ENCODE results near the gene OR13J1. TPM values are rescaled to one million over a fixed set of nuclear protein-coding genes. Genes with fewer than 3 reads are reported as not detected.

Gene OR13J1, protein sequence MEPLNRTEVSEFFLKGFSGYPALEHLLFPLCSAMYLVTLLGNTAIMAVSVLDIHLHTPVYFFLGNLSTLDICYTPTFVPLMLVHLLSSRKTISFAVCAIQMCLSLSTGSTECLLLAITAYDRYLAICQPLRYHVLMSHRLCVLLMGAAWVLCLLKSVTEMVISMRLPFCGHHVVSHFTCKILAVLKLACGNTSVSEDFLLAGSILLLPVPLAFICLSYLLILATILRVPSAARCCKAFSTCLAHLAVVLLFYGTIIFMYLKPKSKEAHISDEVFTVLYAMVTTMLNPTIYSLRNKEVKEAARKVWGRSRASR
- total RNA-seq: not detected
- not detected for polyA plus RNA-seq
- long read RNA-seq, donor 1: 0 reads
- long read RNA-seq, donor 2: 0 reads
- long read RNA-seq, donor 3: 0 reads
- long read RNA-seq, donor 4: 0 reads
- long read RNA-seq, donor 5: 0 reads

DNA sequence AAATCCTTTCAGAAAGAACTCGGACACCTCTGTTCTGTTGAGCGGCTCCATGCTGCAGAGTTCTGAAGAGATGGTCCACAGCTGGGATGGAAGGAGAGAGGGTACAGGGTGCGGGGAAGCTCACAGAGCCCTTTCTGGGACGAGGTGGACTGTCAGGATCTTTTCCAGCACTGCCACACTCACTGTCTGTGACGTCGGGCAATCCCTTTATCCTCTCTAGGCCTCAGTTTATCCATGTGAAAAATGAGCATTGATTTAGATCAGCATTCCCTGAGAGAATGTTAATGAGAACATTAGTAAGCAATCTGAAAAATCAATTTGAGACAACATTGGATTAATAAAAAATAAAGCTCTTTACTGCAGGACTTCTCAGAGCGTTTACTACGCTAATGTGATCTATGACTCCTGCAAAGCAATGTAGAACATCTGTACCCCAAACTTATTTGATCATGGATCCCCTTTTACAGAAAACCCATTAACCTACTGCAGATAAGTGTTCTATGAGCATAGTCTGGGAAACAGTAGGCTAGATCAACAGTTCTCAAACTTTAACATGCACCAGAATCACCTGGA is at the start of gene OR13J1:
Gene OR13J1 (minus strand): TSS at position 51 of the 573 bp plus-strand sequence. CDS start 0 bp downstream, at position 51.
- ATAC-seq (ENCODE audit: insufficient read depth, low FRiP score): no peak
- no peak within 1 kb of the TSS for H3K9ac ChIP-seq (ENCODE audit: insufficient read depth in 1 of 2, low read length in 2 of 2)
- peaks cover 0 to 4% (median 0%) of the 10 kb centered on the region in 5 donors for H3K4me1 ChIP-seq (ENCODE audit: control insufficient read depth in 5 of 5, insufficient read depth in 5 of 5, low read length in 5 of 5)
- TF ChIP-seq, protein P1, sequence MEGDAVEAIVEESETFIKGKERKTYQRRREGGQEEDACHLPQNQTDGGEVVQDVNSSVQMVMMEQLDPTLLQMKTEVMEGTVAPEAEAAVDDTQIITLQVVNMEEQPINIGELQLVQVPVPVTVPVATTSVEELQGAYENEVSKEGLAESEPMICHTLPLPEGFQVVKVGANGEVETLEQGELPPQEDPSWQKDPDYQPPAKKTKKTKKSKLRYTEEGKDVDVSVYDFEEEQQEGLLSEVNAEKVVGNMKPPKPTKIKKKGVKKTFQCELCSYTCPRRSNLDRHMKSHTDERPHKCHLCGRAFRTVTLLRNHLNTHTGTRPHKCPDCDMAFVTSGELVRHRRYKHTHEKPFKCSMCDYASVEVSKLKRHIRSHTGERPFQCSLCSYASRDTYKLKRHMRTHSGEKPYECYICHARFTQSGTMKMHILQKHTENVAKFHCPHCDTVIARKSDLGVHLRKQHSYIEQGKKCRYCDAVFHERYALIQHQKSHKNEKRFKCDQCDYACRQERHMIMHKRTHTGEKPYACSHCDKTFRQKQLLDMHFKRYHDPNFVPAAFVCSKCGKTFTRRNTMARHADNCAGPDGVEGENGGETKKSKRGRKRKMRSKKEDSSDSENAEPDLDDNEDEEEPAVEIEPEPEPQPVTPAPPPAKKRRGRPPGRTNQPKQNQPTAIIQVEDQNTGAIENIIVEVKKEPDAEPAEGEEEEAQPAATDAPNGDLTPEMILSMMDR (IDR thresholded peaks at IDR 0.05; ENCODE audit: control extremely low read depth, extremely low read depth): no peak
- H3K4me3 ChIP-seq: no peak within 1 kb of the TSS
- DNase-seq: no peak
- H3K36me3 ChIP-seq (ENCODE audit: control insufficient read depth in 4 of 4, insufficient read depth in 4 of 4, low read length in 4 of 4): no peaks in the 10 kb centered on the region
- no peak within 1 kb of the TSS for H3K27ac ChIP-seq (ENCODE audit: low read depth in 1 of 2, low read length in 1 of 2)
- no peaks in the 10 kb centered on the region for H3K9me3 ChIP-seq (ENCODE audit: control insufficient read depth in 4 of 4, insufficient read depth in 3 of 4, low read length in 3 of 4)
- H3K27me3 ChIP-seq (ENCODE audit: control insufficient read depth in 3 of 3, insufficient read depth in 3 of 3, low read length in 2 of 3): no peaks in the 10 kb centered on the region
- WGBS, 2 donors: 90% methylated on average over 8 of the region's 8 CpGs

DNA sequence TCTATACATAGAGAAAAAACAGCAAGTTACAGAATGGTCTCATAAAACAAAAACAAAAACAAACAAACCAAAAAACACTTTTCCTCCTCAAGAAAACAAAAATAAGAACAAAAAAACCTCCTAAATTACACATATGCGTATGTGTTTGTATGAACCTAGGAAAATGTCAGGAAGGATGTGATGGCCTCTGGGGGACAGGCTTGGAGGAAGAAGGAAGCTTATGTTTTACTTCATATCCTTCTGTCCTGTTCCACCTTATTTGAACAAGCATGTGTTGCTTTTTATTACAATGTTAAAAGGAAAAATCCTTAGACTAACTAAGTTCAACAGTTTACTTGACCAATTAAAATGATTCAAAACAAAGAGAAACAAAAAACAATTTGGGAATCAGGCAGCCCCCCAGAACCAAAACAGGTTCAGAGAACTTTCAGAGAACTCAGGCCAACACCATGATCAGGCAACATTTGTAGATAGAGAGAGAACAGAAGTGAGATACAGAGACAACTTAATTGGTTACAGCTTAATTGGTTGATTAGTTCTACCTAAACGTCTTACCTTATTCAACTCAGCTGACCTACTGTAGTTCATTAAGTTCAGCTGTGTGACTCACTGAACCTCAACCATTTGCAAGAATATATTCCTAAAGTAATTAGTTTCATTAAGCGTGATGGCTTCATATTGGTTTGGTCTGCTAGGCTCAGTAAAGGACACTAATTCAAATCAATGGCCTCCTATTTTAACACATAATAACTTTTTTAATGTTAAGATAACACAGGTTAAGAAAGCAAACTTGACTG is 49.2 kb upstream of the OR13J1 start:
- Histone ChIP-seq H3K27ac (ENCODE audit: low read depth in 1 of 2, low read length in 1 of 2) (peak overlapping the region in 1 of 2 donors; percentile 77), H3K27me3 (ENCODE audit: control insufficient read depth in 3 of 3, insufficient read depth in 3 of 3, low read length in 2 of 3) (no peaks in the 10 kb centered on the region), H3K4me3 (no peak overlapping the region), H3K4me1 (ENCODE audit: control insufficient read depth in 5 of 5, insufficient read depth in 5 of 5, low read length in 5 of 5) (peaks cover 0 to 12% (median 0%) of the 10 kb centered on the region in 5 donors), H3K9ac (ENCODE audit: insufficient read depth in 1 of 2, low read length in 2 of 2) (no peak overlapping the region), H3K36me3 (ENCODE audit: control insufficient read depth in 4 of 4, insufficient read depth in 4 of 4, low read length in 4 of 4) (no peaks in the 10 kb centered on the region), H3K9me3 (ENCODE audit: control insufficient read depth in 4 of 4, insufficient read depth in 3 of 4, low read length in 3 of 4) (no peaks in the 10 kb centered on the region)
- TF ChIP-seq, protein P1 (IDR thresholded peaks at IDR 0.05; ENCODE audit: control extremely low read depth, extremely low read depth): no peak
- ATAC-seq (ENCODE audit: insufficient read depth, low FRiP score): no peak
- no peak for DNase-seq
- 75 to 78% methylated on average over 3 of the region's 3 CpGs for WGBS, 2 donors

DNA sequence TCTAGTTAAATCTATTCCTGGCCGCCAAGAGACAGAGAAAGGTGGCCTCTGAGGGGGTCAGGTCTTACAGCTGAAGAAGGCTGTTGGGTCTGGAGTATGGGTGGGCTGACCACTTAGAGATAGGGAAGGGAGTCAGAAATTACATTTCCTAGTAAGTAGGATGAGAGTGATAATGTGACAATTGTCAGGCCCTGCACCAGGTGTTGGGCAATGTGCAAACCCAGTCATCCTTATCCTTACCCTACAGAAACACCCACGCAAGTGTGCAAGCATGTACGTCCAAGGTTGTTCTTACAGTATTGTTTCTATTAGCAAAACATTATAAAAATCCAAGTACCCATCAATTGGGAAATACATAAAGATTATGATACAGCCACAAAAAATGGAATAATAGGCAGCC is 48.6 kb upstream of the OR13J1 start:
- 93 to 98% methylated on average over 3 of the region's 3 CpGs for WGBS, 2 donors
- no peak for DNase-seq
- no peak for ATAC-seq (ENCODE audit: insufficient read depth, low FRiP score)
- no peaks in the 10 kb centered on the region for H3K27me3 ChIP-seq (ENCODE audit: control insufficient read depth in 3 of 3, insufficient read depth in 3 of 3, low read length in 2 of 3)
- H3K4me3 ChIP-seq: no peak overlapping the region
- no peaks in the 10 kb centered on the region for H3K9me3 ChIP-seq (ENCODE audit: control insufficient read depth in 4 of 4, insufficient read depth in 3 of 4, low read length in 3 of 4)
- peaks cover 0 to 10% (median 0%) of the 10 kb centered on the region in 5 donors for H3K4me1 ChIP-seq (ENCODE audit: control insufficient read depth in 5 of 5, insufficient read depth in 5 of 5, low read length in 5 of 5)
- no peaks in the 10 kb centered on the region for H3K36me3 ChIP-seq (ENCODE audit: control insufficient read depth in 4 of 4, insufficient read depth in 4 of 4, low read length in 4 of 4)
- peak overlapping the region in 1 of 2 donors; percentile 77 for H3K27ac ChIP-seq (ENCODE audit: low read depth in 1 of 2, low read length in 1 of 2)
- no peak overlapping the region for H3K9ac ChIP-seq (ENCODE audit: insufficient read depth in 1 of 2, low read length in 2 of 2)
- TF ChIP-seq, protein P1 (IDR thresholded peaks at IDR 0.05; ENCODE audit: control extremely low read depth, extremely low read depth): no peak

Data from lung (tissue), 16 donors.